Stimulated activated CD4-positive, alpha-beta T cell treated with anti-CD3 and anti-CD28 coated beads, Interleukin-12 subunit alpha, Interleukin-12 subunit beta, amount 100 ng/mL, for 48 hours (primary cell): ENCODE data around the gene GTPBP2.
"Not testable (repeated sequence)": the region's sequence is repeated elsewhere in the genome, so short reads cannot be mapped to it uniquely, and the experiment has no call there.

Experiments used
- DNase-seq, 3 donors: peaks; one replicate each; pipeline ENCODE4 v3.0.0-alpha.2; 2020; ENCODE audit warnings: low read depth in 2 of 3, low spot score in 1 of 3

GTPBP2 gene

DNA sequence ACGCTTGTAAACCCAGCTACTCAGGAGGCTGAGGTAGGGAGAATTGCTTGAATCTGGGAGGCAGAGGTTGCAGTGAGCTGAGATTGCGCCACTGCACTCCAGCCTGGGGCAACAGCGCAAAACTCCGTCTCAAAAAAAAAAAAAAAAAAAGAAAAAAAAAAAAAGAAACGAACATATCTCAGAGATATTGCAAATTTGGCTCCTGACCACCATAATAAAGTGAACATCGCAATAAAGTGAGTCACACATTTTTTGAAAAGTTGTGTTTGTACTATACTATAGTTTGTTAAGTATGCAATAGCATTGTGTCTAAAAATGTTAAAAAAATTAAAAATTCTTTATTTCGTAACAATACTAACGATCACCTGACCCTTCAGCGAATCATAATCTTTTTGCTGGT, 29.1 kb upstream of the GTPBP2 start:
- DNase-seq = no peak

- no peak for DNase-seq
Measured at GRCh38 chr6:43657221-43657802, 28.2 kb upstream of the GTPBP2 start.

DNA sequence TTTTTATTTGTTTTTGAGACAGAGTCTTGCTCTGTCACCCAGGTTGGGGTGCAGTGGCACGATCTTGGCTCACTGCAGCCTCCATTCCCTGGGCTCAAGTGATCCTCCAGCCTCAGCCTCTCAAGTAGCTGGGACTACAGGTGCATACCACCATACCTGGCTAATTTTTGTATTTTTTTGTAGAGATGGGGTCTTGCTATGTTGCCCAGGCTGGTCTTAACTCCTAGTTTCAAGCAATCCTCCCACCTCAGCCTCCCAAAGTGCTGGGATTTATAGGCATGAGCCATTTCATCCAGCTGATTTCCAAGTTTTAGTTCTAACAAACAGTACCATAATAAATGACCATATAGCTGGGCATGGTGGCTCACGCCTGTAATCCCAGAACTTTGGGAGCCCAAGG, 23.8 kb upstream of the GTPBP2 start:
- not testable (repeated sequence) for DNase-seq

- no peak for DNase-seq
Measured at GRCh38 chr6:43648248-43648647, 19.2 kb upstream of the GTPBP2 start.

- no peak for DNase-seq
Measured at GRCh38 chr6:43647613-43648012, 18.5 kb upstream of the GTPBP2 start.

GRCh38 chr6:43645613-43645964, 16.5 kb upstream of the GTPBP2 start:
- no peak for DNase-seq

- DNase-seq = peak in 2 of 3 donors; percentile 38 to 62
Measured at GRCh38 chr6:43644940-43645612, 16.0 kb upstream of the GTPBP2 start, which contains the start of gene RSPH9. RSPH9 (plus strand) TSS chr6:43645036; CDS start chr6:43645099, 63 bp downstream.

GRCh38 chr6:43639984-43640800, 11.1 kb upstream of the GTPBP2 start:
- DNase-seq = no peak

- DNase-seq = no peak
Measured at GRCh38 chr6:43636308-43636659, 7.2 kb upstream of the GTPBP2 start.

- DNase-seq = peak; percentile 75 to 85 (median 84)
Measured at GRCh38 chr6:43635387-43636307, 6.6 kb upstream of the GTPBP2 start, which contains the start of gene MAD2L1BP. MAD2L1BP (plus strand) TSS chr6:43635840; CDS start chr6:43635876, 36 bp downstream.

- DNase-seq = no peak
Measured at GRCh38 chr6:43634702-43635303, 5.7 kb upstream of the GTPBP2 start.

GRCh38 chr6:43633002-43633401, 3.9 kb upstream of the GTPBP2 start:
- DNase-seq = not testable (repeated sequence)

DNA sequence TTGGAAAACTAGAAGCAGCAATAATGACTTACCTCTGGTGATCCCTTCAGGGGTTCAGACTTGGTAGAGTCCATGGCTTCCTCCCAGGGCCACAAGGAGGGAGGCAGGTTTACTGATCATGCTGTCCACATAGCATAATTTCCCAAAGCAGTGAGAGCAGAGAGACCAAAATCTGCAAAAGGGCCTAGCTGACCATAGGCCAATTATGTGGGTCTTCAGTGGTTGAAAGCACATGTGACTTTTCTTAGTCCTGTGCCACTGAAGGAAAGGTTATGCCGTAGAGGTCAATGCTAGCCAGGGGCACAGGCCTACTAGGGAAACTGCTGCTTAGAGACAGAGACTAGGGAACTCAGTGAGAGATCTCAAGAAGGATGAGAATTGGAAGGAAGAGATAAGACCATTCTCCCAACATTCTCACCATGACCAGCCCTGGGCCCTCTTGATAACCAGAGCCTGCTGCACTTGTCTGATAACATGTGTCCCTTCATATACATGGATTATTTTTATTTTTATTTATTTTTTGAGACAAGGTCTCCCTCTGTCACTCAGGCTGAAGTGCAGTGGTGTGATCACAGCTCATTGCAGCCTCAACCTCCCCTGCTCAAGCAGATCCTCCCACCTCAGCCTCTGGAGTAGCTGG, 2.0 kb upstream of the GTPBP2 start:
- DNase-seq = no peak

DNA sequence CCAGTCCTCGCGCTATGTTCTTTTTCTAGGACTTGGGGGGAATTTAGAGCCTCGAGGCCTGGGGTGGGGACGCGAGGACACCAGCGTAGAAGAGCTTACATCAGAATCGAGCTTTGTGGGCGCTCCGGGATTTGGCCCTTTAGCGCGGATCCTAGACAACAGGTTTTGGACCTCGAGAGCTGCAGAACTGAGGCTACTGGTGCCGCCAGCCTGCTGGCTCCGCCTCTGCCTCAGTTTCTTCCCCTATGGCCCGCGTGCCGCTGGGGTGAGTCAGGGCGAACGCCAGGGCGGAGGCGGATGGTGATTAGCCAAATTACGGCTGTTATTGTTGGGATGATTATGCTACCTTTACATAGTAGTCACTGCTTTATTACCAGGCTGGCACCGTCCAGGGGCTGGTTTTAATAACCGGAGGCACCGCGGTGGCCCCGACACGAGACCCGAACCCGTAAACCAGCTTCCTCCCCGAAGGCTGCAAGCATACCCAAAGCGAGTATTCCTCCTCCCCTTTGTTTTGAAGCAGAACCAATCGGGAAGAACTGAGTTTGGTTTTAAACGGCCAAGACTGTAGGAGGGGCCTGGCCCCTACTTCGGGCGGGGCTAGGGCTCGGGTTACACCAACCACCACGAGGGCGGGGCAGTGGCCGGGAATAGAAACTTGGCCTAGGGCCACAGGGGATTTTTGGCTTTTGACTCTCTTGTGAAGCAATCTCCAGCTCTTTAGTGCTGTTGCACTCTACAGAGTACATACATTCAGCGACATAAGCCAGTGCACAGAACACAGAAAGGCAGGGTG, 639 bp upstream of the GTPBP2 start:
- peak; percentile 86 to 89 (median 89) for DNase-seq

GRCh38 chr6:43628393-43629103, 516 bp downstream of the GTPBP2 start:
- DNase-seq = peak in 2 of 3 donors; percentile 32 to 40

DNA sequence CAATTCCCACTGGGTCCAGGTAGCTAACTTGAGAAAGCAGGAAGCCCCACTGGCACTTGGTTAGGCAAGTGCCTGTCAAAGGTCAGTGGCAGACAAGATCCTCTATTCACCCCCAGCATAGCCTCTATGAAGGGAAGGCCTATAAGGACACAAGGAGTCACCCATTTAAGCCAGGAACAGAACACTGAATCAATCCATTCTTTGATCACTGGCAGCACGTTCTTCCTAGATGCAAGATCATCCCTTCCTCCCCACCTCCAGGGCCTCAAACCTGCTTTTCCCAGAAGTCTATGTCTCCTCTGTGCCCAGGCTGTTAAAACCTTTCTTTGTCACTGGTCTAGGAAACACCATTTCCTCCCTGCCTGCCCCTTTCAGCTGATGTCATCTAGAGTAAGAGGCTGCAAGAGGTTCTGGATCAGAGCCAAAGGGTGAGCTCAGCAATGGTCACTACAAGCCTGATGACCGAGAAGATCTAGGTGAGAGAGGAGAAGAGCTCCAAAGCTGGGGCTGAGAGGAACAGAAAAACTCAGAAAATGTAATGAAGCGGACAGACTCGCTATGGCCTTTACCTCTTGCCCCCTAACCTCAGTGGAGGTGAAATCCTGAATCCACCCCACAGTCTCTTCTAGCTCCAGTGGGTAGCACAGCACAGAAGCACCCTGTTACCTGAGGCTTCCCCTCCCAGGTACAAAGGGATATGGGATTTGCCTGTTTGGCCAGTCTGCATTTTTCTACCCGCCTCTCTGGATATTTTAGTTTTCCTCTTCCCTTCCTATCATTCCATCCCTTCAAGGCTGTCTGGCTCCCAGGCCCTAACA, 1.8 kb downstream of the GTPBP2 start:
- DNase-seq = no peak

DNA sequence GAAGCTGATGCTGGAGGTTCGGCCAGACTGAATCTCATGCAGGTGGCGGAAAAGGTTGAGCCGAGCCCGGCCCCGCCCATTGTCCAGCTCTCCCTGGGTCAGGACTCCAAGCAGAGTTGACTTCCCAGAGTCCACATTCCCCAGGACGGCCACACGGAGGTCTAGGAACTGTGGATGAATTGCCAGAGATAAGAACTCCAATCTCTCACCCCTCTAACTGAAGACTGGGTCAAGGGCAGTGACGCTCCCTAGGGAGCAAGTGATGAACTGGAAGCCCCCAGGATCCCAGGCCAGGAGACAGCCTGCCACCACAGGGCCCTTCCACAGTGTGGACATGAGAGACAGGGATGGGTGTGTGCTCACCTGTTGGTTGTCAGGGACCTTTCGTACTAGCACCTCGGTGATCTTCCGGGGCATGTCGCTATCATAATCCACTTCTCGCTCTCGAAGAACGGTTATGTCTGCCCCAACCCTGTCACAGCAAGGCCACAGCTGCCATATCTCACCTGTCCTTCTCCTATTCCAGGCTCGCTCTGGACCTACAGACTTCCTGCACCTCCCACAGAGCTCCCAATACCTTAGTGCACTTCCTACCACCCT, 3.6 kb downstream of the GTPBP2 start:
- no peak for DNase-seq
